GM12878 (cell line): Measurements from ENCODE around the gene KCNK1. TPM values are rescaled to one million over a fixed set of nuclear protein-coding genes. Genes with fewer than 3 reads are reported as not detected.

Experiments
- ATAC-seq: fragments of 200-7000 bp; cut with Tn5 transposase; 3 replicates; pipeline ENCODE4 v1.9.1; 2020; ENCODE audit warnings: mild to moderate bottlenecking, moderate library complexity
- BruUV-seq: library from RNA; stranded (reverse); fragments of 400-500 nt; replicated peaks from 2 replicates; lab custom pipeline; 2021; lab: Mats Ljungman, UMichigan
- CTCF ChIA-PET: fragments of 300-600 bp; sonication (Branson Sonifier 250); formaldehyde crosslinking; extraction: SDS; loops from one replicate; lab custom pipeline; 2021; ENCODE audit warnings: inconsistent platforms; lab: Yijun Ruan, JAX
- POLR2A ChIA-PET: fragments of 350-600 bp; formaldehyde crosslinking; extraction: SDS; loops from one replicate; lab custom pipeline; 2021; ENCODE audit warnings: inconsistent platforms; lab: Charles Lee
- RAD21 ChIA-PET: fragments of 300-600 bp; sonication (Branson Sonifier 250); formaldehyde crosslinking; loops from one replicate; lab custom pipeline; 2023; ENCODE audit warnings: antibody characterized with exemption; ENCODE audit not compliant: unreplicated experiment; lab: Charles Lee
- SMC1A ChIA-PET: fragments of 300-600 bp; sonication (Branson Sonifier 250); formaldehyde crosslinking; loops from one replicate; lab custom pipeline; 2023; ENCODE audit not compliant: unreplicated experiment, uncharacterized antibody; lab: Charles Lee
- DNase-seq: peaks from one replicate; pipeline ENCODE4 v3.0.0-alpha.2; 2011; ENCODE audit warnings: low read depth, low spot score
- FAIRE-seq: peaks from 3 replicates; lab custom pipeline; 2011; peaks lifted over from hg19 to GRCh38; lab: Jason Lieb, UNC
- H2AFZ ChIP-seq: 2 replicates; pipeline ENCODE4 v1.6.0; 2011; ENCODE audit warnings: low read depth, low read length, control low read depth; ENCODE audit not compliant: control insufficient read depth
- H3K27ac ChIP-seq: 2 replicates; pipeline ENCODE4 v1.5.1; 2011; ENCODE audit warnings: control low read depth; ENCODE audit not compliant: control insufficient read depth, insufficient read depth
- H3K27me3 ChIP-seq, 2 experiments: replicated peaks in 1 of 2; 2 replicates each; pipeline versions ENCODE4 v1.6.0 to v1.6.1; 2011; ENCODE audit warnings: low read length in 1 of 2; ENCODE audit not compliant: control insufficient read depth in 2 of 2, insufficient read depth in 2 of 2
- H3K36me3 ChIP-seq, 2 experiments: 2 replicates each; pipeline ENCODE4 v1.5.1; 2011; ENCODE audit warnings: low read length in 1 of 2; ENCODE audit not compliant: control insufficient read depth in 2 of 2, insufficient read depth in 2 of 2
- H3K4me1 ChIP-seq: 2 replicates; pipeline ENCODE4 v1.6.1; 2011; ENCODE audit warnings: mild to moderate bottlenecking, low read length, moderate library complexity, mixed read lengths; ENCODE audit not compliant: control insufficient read depth, insufficient read depth
- H3K4me2 ChIP-seq: 2 replicates; pipeline ENCODE4 v1.6.0; 2011; ENCODE audit warnings: control low read depth; ENCODE audit not compliant: control insufficient read depth, insufficient read depth
- H3K4me3 ChIP-seq: fragments of 200-600 bp; sonication (generic); 2 replicates; pipeline ENCODE4 v1.5.1; 2016
- H3K79me2 ChIP-seq: 2 replicates; pipeline ENCODE4 v1.6.0; 2011; ENCODE audit warnings: low read length; ENCODE audit not compliant: control insufficient read depth, insufficient read depth
- H3K9ac ChIP-seq: 2 replicates; pipeline ENCODE4 v1.8.0; 2011; ENCODE audit warnings: low read length, control low read depth, mixed read lengths; ENCODE audit not compliant: control insufficient read depth, insufficient read depth
- H3K9me3 ChIP-seq: replicated peaks from 3 replicates; pipeline ENCODE4 v1.5.1; 2011; ENCODE audit warnings: mild to moderate bottlenecking, low read length; ENCODE audit not compliant: control insufficient read depth, insufficient read depth
- H4K20me1 ChIP-seq: 2 replicates; pipeline ENCODE4 v1.6.0; 2011; ENCODE audit not compliant: control insufficient read depth, insufficient read depth
- EP300 ChIP-seq, 2 experiments: fragments of 150-350 bp in 1 of 2; IDR thresholded peaks; 2 replicates each; pipeline ENCODE4 v1.6.1; 2011 to 2012; ENCODE audit warnings: low read depth in 2 of 2, low read length in 2 of 2, borderline replicate concordance in 1 of 2, improper control_type of control experiment in 1 of 2, inconsistent platforms in 1 of 2; ENCODE audit not compliant: control insufficient read depth in 1 of 2
- IRF4 ChIP-seq: IDR thresholded peaks from 2 replicates; pipeline ENCODE4 v1.6.1; 2011; ENCODE audit warnings: low read depth, low read length
- KAT2A ChIP-seq: conservative IDR thresholded peaks from 2 replicates; pipeline ENCODE4 v1.6.1; 2011; ENCODE audit warnings: low read depth, low read length; ENCODE audit not compliant: control insufficient read depth
- NBN ChIP-seq: fragments of 450-650 bp; IDR thresholded peaks from 2 replicates; pipeline ENCODE4 v1.6.1; 2016
- NFIC ChIP-seq: IDR thresholded peaks from 2 replicates; pipeline ENCODE4 v1.6.1; 2012; ENCODE audit warnings: low read depth, mild to moderate bottlenecking, inconsistent platforms, low read length, moderate library complexity
- SIX5 ChIP-seq: IDR thresholded peaks from 2 replicates; pipeline ENCODE4 v1.6.1; 2011; ENCODE audit warnings: mild to moderate bottlenecking, low read depth, low read length, moderate library complexity; ENCODE audit not compliant: severe bottlenecking
- TAF1 ChIP-seq: IDR thresholded peaks from 2 replicates; pipeline ENCODE4 v1.6.1; 2011; ENCODE audit warnings: mild to moderate bottlenecking, low read depth, low read length, borderline replicate concordance
- WGBS: methylation state at CpG from one replicate; pipeline ENCODE4 v1.1.6; 2016; ENCODE audit warnings: low lambda C conversion rate; ENCODE audit not compliant: insufficient replicate concordance, insufficient coverage; ENCODE audit errors: missing lambda C conversion rate; 5-methylcytosine and 5-hydroxymethylcytosine counted together
- in situ Hi-C: fragments of 300-500 bp; cut with MboI; formaldehyde crosslinking; loops from 9 replicates; pipeline ENCODE4 v1.14.3; 2018; ENCODE audit warnings: mixed read lengths
- intact Hi-C: fragments of 100-400 bp; cut with micrococcal nuclease; formaldehyde crosslinking; loops from one replicate; pipeline ENCODE4 v1.14.2; 2022; ENCODE audit not compliant: unreplicated experiment
- polyA plus RNA-seq, 11 experiments: library from polyadenylated mRNA; depleted of rRNA in 4 of 11; unstranded in 6 of 11; stranded (reverse) in 5 of 11; fragments of >200 nt; fragmentation: Nextera tagmentation in 4 of 11; fragmentation: Illumina TruSeq in 1 of 11; extraction: Ambion mirVana in 4 of 11; extraction: Trizol in 1 of 11; gene quantifications; 1 replicate in 1 of 11; 2 replicates in 10 of 11; pipeline versions ENCODE4 v1.2.1 to v1.2.3, GENCODE V29; 2011 to 2016; ENCODE audit warnings: inconsistent platforms in 2 of 11, missing spikeins in 2 of 11, low read depth in 1 of 11
- total RNA-seq, 4 experiments: library from RNA; depleted of rRNA in 3 of 4; stranded (reverse); fragments of >200 nt in 3 of 4; fragmentation: Illumina TruSeq in 1 of 4; extraction: Trizol in 1 of 4; gene quantifications; 2 replicates each; pipeline versions ENCODE4 v1.2.1 to v1.2.3, GENCODE V29; 2013 to 2021
- TF ChIP-seq, protein P1 (sequence below): fragments of 450-650 bp; IDR thresholded peaks from 2 replicates; pipeline ENCODE4 v1.6.1; 2017; ENCODE audit warnings: antibody characterized with exemption, mild to moderate bottlenecking, moderate library complexity
- TF ChIP-seq, protein P2 (sequence below): fragments of 450-650 bp; conservative IDR thresholded peaks from 2 replicates; pipeline ENCODE4 v1.6.1; 2017; ENCODE audit warnings: mild to moderate bottlenecking, moderate library complexity
- TF ChIP-seq, protein P3 (sequence below): IDR thresholded peaks from 2 replicates; pipeline ENCODE4 v1.6.1; 2011; ENCODE audit warnings: mild to moderate bottlenecking, low read depth, low read length, moderate library complexity; ENCODE audit not compliant: insufficient replicate concordance
- TF ChIP-seq, protein P4 (sequence below): fragments of 450-650 bp; IDR thresholded peaks from 2 replicates; pipeline ENCODE4 v1.6.1; 2018; ENCODE audit warnings: borderline replicate concordance, mild to moderate bottlenecking; ENCODE audit not compliant: partially characterized antibody
- TF ChIP-seq, protein P5 (sequence below): IDR thresholded peaks from 2 replicates; pipeline ENCODE4 v1.6.1; 2011; ENCODE audit warnings: low read depth, low read length, improper control_type of control experiment, borderline replicate concordance

Gene KCNK1
- total and polyA plus RNA-seq, 10 of the 15 experiments (the other 5 are each of a cell fraction or from before 2014, with no cell fraction given): 9.4 to 27.6 (median 15.1) TPM

DNA sequence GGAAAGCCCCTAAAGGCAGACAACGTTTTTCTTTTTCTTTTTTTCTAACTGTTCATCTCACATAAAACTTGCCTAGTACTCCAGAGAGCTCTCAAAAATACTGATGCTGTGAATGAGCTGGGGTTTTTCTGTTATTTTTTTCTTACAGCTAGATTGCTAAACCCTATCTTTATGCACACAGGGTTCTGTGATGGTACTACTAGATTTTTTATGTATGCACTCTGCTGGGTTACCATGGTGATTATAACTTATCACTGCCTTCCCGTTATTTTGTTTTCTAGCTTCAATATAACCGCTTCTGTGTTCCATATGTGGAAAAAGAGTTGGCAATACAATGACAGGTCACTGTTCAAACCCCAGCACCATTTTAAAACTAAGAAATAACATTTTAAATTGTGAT, 43.7 kb upstream of the KCNK1 start (continued):
- TF ChIP-seq, protein P1, sequence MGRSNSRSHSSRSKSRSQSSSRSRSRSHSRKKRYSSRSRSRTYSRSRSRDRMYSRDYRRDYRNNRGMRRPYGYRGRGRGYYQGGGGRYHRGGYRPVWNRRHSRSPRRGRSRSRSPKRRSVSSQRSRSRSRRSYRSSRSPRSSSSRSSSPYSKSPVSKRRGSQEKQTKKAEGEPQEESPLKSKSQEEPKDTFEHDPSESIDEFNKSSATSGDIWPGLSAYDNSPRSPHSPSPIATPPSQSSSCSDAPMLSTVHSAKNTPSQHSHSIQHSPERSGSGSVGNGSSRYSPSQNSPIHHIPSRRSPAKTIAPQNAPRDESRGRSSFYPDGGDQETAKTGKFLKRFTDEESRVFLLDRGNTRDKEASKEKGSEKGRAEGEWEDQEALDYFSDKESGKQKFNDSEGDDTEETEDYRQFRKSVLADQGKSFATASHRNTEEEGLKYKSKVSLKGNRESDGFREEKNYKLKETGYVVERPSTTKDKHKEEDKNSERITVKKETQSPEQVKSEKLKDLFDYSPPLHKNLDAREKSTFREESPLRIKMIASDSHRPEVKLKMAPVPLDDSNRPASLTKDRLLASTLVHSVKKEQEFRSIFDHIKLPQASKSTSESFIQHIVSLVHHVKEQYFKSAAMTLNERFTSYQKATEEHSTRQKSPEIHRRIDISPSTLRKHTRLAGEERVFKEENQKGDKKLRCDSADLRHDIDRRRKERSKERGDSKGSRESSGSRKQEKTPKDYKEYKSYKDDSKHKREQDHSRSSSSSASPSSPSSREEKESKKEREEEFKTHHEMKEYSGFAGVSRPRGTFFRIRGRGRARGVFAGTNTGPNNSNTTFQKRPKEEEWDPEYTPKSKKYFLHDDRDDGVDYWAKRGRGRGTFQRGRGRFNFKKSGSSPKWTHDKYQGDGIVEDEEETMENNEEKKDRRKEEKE: no peak
- TF ChIP-seq, protein P2, sequence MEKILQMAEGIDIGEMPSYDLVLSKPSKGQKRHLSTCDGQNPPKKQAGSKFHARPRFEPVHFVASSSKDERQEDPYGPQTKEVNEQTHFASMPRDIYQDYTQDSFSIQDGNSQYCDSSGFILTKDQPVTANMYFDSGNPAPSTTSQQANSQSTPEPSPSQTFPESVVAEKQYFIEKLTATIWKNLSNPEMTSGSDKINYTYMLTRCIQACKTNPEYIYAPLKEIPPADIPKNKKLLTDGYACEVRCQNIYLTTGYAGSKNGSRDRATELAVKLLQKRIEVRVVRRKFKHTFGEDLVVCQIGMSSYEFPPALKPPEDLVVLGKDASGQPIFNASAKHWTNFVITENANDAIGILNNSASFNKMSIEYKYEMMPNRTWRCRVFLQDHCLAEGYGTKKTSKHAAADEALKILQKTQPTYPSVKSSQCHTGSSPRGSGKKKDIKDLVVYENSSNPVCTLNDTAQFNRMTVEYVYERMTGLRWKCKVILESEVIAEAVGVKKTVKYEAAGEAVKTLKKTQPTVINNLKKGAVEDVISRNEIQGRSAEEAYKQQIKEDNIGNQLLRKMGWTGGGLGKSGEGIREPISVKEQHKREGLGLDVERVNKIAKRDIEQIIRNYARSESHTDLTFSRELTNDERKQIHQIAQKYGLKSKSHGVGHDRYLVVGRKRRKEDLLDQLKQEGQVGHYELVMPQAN: no peak

DNA sequence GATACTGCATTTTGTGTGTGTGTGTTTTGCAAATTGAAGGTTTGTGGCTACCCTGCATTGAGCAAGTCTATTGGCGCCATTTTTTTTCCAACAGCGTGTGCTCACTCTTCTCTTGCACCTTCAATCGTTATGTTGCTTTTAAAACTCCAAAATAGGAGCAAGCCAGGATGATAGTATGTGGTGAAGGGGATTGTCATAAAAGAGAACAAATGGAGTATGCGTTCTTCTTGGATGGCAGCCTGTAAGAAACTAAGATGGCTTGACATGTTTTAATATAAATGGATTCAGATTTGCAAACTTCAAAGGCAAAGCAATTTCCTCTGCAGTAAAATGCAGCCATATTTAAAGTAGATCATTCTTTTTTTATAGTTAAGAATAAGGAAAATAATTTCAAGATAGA, 43.2 kb upstream of the KCNK1 start:
- no peaks in the 10 kb centered on the region for H3K4me1 ChIP-seq
- ChIA-PET CTCF (interaction anchor here (0.5 to 2.2 kb wide), 4 partner anchors 8 to 220 kb away, joined by 3 to 8 read pairs (median 4); no protein-coding TSS in a partner anchor), RAD21 (no interaction called here), POLR2A (no interaction called here), SMC1A (interaction anchor here (1.3 to 1.6 kb wide), 3 partner anchors 16 to 104 kb away, joined by 3 to 5 read pairs (median 4); no protein-coding TSS in a partner anchor)
- intact Hi-C loops: no loop called here
- H3K79me2 ChIP-seq: no peaks in the 10 kb centered on the region
- no peaks in the 10 kb centered on the region for H3K27me3 ChIP-seq
- no peak overlapping the region for H2AFZ ChIP-seq
- no peak overlapping the region for H3K27ac ChIP-seq
- peak; percentile 65 for FAIRE-seq
- BruUV-seq: no TSS peak
- no peak overlapping the region for H3K9ac ChIP-seq
- DNase-seq: no peak
- H3K9me3 ChIP-seq: no peaks in the 10 kb centered on the region
- H4K20me1 ChIP-seq: no peaks in the 10 kb centered on the region
- no peak overlapping the region for H3K4me2 ChIP-seq
- H3K4me3 ChIP-seq: no peak overlapping the region
- in situ Hi-C loops: no loop called here
- no peaks in the 10 kb centered on the region for H3K36me3 ChIP-seq
- no peak for ATAC-seq
- WGBS: 52% methylated on average over 4 of the region's 4 CpGs
- TF ChIP-seq NBN: no peak
- TF ChIP-seq, protein P3, sequence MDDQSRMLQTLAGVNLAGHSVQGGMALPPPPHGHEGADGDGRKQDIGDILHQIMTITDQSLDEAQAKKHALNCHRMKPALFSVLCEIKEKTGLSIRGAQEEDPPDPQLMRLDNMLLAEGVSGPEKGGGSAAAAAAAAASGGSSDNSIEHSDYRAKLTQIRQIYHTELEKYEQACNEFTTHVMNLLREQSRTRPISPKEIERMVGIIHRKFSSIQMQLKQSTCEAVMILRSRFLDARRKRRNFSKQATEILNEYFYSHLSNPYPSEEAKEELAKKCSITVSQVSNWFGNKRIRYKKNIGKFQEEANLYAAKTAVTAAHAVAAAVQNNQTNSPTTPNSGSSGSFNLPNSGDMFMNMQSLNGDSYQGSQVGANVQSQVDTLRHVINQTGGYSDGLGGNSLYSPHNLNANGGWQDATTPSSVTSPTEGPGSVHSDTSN: no peak
- no peak for TF ChIP-seq KAT2A
- TF ChIP-seq EP300 (IDR thresholded peaks at IDR 0.05; ENCODE audit: borderline replicate concordance in 1 of 2, control insufficient read depth in 1 of 2, low read depth in 2 of 2, low read length in 2 of 2): no peak
- no peak for TF ChIP-seq IRF4
- no peak for TF ChIP-seq SIX5
- no peak for TF ChIP-seq NFIC
- TF ChIP-seq TAF1: no peak
- TF ChIP-seq, protein P4, sequence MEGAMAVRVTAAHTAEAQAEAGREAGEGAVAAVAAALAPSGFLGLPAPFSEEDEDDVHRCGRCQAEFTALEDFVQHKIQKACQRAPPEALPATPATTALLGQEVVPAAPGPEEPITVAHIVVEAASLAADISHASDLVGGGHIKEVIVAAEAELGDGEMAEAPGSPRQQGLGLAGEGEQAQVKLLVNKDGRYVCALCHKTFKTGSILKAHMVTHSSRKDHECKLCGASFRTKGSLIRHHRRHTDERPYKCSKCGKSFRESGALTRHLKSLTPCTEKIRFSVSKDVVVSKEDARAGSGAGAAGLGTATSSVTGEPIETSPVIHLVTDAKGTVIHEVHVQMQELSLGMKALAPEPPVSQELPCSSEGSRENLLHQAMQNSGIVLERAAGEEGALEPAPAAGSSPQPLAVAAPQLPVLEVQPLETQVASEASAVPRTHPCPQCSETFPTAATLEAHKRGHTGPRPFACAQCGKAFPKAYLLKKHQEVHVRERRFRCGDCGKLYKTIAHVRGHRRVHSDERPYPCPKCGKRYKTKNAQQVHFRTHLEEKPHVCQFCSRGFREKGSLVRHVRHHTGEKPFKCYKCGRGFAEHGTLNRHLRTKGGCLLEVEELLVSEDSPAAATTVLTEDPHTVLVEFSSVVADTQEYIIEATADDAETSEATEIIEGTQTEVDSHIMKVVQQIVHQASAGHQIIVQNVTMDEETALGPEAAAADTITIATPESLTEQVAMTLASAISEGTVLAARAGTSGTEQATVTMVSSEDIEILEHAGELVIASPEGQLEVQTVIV: no peak
- TF ChIP-seq, protein P5, sequence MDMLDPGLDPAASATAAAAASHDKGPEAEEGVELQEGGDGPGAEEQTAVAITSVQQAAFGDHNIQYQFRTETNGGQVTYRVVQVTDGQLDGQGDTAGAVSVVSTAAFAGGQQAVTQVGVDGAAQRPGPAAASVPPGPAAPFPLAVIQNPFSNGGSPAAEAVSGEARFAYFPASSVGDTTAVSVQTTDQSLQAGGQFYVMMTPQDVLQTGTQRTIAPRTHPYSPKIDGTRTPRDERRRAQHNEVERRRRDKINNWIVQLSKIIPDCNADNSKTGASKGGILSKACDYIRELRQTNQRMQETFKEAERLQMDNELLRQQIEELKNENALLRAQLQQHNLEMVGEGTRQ: no peak
